Posterior vena cava (tissue), 2 donors: Measurements from ENCODE around the gene P4HTM. TPM values are rescaled to one million over a fixed set of nuclear protein-coding genes. Genes with fewer than 3 reads are reported as not detected.
"Not testable (repeated sequence)": the region's sequence is repeated elsewhere in the genome, so short reads cannot be mapped to it uniquely, and the experiment has no call there.

Source experiments
- DNase-seq: peaks from one replicate; pipeline ENCODE4 v3.0.0-alpha.2; 2020; ENCODE audit warnings: low spot score
- intact Hi-C, 2 donors: fragments of 100-400 bp; cut with DNase I; formaldehyde crosslinking; loops; one replicate each; pipeline versions ENCODE4 v1.14.1 to v1.14.2; 2022 to 2023
- total RNA-seq, 2 donors: library from RNA; stranded (reverse); fragmentation: NEBNext Ultra II Directional; extraction: Animal tissue kit (Norgen Biotek cat#: 25700); gene quantifications; one replicate each; pipeline ENCODE4 v1.2.1, GENCODE V29; 2021
- donor health status: DM: yes; HTN: yes; CAD: no.
- donor health status: DM: yes; HTN: yes; CAD: no.

P4HTM gene
- total RNA-seq, 2 donors from 2014 or later: 16.4 to 26.1 TPM

DNA sequence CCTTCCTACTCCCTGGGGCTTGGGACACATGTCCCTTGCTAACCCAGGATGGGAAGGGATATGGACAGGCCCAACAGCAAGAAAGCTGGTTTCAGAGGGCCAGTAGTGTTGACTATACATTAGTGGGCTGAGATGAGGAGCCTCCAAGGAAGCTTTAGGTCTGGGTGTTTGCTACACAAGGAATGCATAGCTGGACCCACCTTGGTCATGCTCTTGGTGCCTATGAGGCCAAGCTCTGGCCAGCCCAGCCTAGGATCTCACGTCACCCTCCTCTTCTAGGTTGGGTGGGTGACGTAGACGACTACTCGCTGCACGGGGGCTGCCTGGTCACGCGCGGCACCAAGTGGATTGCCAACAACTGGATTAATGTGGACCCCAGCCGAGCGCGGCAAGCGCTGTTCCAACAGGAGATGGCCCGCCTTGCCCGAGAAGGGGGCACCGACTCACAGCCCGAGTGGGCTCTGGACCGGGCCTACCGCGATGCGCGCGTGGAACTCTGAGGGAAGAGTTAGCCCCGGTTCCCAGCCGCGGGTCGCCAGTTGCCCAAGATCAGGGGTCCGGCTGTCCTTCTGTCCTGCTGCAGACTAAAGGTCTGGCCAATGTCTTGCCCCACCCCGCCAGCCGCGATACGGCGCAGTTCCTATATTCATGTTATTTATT lies 16.5 kb downstream of the P4HTM start:
- DNase-seq: peak; percentile 87
- intact Hi-C loops: no loop called here

DNA sequence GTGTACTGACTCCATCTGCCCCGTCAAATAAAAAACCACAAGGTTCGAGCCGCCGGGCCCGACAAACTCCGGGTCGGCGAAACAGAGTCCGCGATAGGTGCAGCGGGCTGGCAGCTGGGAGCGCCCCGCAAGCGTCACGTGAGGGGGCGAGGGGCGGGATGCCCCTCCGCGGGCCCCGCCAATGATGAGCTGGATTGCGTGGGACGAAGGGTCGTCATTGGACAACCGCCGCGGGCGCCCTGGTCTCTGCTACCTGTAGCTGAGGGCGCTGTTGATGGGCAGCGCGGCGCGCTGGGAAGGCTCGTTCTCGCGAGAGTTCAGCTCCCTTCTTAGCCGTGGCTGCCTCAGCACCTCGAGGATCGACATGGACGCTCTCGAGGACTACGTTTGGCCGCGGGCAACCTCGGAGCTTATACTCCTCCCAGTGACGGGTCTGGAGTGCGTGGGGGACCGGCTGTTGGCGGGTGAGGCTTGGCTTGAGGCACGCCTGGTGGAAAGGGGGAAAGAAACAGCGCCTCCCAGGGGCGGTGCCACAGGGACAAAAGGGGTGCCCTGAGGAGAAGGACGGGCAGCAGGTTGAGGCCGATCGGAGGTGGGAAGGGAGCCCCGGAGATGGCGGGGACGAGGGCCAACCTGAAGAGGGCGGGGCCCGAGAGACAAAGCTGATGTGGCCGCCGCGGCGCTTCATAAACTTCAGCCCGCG lies 17.2 kb downstream of the P4HTM start, which contains the start of gene WDR6:
TSS of gene WDR6 (plus strand) at position 324 of the 703 bp plus-strand sequence. CDS start at position 365, 41 bp downstream.
- intact Hi-C loops: no loop called here
- peak; percentile 98 for DNase-seq

DNA sequence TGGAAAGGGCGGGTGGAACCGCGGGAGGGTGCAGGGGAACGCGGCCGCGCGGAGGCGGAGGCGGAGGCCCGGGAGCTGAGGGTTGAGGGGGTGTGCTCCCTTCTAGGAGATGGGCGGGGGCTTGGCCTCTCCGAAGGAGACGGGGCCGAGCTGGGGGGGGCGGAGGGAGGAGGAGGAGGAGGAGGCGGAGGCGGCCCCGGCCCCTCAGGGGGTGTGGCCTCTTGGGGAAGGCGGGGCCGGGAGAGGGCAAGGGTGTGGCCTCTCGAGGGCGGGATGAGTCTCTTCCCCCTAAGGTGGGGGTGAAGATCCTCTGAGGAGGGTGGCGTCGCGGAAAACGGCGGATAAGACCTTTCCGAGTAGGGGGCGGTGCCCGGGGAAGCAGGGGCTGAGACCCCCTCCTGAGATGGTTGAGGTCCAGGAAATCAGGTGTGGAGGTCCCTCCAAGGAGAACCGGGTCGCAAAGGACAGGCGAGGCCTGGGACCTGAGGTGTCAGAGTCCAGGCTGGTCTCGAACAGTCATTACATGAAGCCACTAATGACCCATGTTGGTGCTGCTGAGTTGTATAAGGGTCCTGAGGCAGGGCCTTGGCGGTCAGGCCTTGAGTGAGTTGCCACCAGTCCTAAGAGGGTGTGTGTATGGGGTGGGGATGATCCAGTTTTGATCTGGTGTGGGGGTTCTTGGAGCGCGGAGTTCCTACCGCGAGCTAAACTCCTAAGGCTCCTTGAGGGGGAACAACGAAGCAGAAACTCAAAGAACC lies 17.9 kb downstream of the P4HTM start:
- peak; percentile 97 for DNase-seq
- intact Hi-C loops: no loop called here

DNA sequence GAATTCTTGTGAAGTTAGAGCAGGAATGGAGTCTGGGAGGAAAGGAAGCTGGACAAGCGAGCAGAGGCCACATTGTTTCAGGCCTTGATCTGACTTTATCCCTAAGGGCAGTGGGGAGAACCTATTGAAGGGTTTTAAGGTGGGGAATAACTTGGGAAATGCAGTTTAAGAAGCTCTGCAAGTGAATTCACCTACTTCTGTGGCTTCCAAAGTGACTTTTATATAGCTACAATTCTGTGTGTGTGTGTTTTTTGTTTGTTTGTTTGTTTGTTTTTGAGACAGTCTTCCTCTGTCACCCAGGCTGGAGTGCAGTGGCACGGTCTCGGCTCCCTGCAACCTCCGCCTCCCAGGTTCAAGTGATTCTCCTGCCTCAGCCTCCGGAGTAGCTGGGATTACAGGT lies 18.6 kb downstream of the P4HTM start:
- DNase-seq, intact Hi-C loops: not testable (repeated sequence)

DNA sequence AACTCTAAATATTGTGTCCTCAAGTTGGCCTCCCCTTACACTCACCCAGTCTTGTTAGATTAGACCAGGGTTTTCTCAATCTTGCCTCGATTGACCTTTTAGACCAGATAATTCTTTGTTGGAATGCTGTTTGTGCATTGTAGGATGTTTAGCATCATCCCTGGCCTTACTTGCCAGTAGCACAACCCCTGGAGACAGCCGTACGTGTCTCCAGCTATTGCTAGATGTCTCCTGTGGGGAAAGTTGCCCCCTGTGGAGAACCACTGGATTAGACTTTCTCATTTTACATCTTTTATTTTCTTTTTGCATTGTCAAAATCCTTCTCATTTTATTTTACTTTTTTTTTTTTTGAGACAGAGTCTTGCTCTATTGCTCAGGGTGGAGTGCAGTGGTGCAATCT lies 19.4 kb downstream of the P4HTM start:
- no peak for DNase-seq
- intact Hi-C loops: no loop called here

DNA sequence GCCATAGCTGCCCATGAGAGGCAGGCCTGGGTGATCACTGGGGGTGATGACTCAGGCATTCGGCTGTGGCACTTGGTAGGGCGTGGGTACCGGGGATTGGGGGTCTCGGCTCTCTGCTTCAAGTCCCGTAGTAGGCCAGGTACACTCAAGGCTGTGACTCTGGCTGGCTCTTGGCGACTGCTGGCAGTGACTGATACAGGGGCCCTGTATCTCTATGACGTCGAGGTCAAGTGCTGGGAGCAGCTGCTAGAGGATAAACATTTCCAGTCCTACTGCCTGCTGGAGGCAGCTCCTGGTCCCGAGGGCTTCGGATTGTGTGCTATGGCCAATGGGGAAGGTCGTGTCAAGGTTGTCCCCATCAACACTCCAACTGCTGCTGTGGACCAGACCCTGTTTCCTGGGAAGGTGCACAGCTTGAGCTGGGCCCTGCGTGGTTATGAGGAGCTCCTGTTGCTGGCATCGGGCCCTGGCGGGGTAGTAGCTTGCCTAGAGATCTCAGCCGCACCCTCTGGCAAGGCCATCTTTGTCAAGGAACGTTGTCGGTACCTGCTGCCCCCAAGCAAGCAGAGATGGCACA lies 22.5 kb downstream of the P4HTM start:
- intact Hi-C loops: no loop called here
- no peak for DNase-seq

DNA sequence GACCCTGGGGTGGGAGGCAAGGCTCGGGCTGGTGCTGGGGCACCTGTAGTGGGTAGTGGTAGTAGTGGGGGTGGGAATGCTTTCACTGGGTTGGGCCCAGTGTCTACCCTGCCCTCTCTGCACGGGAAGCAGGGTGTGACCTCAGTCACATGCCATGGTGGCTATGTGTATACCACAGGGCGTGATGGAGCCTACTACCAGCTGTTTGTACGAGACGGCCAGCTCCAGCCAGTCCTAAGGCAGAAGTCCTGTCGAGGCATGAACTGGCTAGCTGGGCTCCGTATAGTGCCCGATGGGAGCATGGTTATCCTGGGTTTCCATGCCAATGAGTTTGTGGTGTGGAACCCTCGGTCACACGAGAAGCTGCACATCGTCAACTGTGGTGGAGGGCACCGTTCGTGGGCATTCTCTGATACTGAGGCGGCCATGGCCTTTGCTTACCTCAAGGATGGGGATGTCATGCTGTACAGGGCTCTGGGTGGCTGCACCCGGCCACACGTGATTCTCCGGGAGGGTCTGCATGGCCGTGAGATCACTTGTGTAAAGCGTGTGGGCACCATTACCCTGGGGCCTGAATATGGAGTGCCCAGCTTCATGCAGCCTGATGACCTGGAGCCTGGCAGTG lies 23.2 kb downstream of the P4HTM start:
- intact Hi-C loops: no loop called here
- no peak for DNase-seq

DNA sequence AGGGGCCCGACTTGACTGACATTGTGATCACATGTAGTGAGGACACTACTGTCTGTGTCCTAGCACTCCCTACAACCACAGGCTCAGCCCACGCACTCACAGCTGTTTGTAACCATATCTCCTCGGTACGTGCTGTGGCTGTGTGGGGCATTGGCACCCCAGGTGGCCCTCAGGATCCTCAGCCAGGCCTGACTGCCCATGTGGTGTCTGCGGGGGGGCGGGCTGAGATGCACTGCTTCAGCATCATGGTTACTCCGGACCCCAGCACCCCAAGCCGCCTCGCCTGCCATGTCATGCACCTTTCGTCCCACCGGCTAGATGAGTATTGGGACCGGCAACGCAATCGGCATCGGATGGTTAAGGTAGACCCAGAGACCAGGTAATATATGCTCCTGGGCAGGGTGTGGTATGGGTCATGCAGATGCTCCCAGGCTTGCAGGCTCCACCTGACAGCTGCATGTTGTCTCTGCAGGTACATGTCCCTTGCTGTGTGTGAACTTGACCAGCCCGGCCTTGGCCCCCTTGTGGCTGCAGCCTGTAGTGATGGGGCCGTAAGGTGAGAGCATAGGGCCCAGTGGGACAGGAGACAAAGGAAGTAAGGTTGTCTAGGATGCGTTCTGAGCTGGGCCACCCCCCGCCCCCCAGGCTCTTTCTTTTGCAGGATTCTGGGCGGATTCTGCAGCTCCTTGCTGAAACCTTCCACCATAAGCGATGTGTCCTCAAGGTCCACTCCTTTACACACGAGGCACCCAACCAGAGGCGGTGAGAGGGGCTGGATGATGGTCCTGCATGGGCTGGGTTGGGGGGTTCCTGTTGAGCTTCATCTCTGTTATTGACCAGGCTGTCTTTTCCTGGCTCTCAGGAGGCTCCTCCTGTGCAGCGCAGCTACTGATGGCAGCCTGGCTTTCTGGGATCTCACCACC lies 24.0 kb downstream of the P4HTM start:
- no peak for DNase-seq
- intact Hi-C loops: no loop called here

DNA sequence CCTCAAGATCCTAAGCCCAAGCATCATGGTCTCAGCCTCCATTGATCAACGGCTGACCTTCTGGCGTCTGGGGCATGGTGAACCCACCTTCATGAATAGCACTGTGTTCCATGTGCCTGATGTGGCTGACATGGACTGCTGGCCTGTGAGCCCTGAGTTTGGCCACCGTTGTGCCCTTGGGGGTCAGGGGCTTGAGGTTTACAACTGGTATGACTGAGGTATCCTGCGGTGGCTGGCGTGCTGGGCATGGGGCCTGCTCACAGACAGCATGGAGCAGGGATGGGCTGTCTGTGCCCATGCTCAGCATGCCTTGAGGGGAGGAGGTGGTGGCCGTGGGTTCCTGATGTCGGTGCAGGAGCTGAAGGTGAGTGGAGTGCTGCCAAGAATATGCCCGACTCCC lies 25.0 kb downstream of the P4HTM start:
- intact Hi-C loops: no loop called here
- DNase-seq: no peak

DNA sequence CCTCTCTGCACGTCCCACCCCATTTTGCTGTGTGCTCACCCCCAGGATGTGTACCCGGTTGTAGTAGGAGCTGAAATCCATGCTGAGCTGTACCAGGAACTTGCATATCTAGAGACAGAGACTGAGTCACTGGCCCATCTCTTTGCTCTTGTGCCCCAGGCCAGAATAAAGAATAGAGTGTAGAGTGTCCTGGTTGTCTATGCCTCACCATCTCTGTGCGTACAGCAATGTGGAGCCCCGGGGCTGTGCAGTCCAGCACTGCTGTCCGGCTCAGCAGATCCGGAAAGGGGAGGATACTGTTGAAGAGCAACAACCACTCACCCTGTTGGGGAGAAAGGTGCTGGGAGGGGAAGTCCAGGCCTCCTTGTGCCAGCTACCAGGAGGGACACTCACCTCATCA lies 25.7 kb downstream of the P4HTM start:
- intact Hi-C loops: no loop called here
- no peak for DNase-seq

DNA sequence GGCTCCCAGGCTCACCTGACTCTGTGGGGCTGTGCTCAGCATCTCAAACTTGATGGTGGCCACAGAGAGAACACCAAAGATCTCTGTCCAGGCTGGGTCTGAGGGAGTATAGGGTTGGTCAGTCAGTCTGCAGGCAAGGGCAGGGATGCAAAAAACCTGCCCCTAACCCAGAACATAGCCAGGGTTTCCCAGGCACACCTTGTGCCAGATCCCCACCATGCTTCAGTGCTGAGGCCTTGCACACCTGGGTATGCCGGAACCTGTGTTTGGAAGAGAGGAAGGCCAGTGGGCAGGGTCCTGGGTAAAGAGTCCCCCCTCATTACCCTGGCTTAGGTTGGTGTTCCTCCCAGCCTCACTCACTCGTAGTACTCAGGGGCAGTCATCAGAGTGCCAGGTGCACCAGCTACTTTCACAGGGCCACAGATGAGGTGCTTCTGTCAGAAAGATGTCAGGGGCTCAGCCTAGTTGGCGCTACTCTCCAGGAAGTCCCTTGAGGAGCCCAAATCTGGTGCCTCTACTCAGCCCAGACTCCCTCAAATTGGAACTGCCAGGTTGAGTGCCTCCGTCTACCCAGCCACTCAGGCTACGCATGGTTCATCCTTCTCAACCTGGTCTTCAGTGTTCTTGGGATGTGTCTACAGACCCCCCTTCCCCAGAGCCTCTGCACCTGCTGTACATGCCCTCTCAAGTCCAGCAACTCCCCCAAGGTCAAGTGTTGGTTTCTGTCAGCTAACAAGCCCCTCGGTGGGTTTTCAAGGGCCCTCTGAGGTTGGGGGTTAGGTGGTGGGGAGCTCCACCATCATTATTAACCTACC lies 26.6 kb downstream of the P4HTM start:
- intact Hi-C loops: no loop called here

DNA sequence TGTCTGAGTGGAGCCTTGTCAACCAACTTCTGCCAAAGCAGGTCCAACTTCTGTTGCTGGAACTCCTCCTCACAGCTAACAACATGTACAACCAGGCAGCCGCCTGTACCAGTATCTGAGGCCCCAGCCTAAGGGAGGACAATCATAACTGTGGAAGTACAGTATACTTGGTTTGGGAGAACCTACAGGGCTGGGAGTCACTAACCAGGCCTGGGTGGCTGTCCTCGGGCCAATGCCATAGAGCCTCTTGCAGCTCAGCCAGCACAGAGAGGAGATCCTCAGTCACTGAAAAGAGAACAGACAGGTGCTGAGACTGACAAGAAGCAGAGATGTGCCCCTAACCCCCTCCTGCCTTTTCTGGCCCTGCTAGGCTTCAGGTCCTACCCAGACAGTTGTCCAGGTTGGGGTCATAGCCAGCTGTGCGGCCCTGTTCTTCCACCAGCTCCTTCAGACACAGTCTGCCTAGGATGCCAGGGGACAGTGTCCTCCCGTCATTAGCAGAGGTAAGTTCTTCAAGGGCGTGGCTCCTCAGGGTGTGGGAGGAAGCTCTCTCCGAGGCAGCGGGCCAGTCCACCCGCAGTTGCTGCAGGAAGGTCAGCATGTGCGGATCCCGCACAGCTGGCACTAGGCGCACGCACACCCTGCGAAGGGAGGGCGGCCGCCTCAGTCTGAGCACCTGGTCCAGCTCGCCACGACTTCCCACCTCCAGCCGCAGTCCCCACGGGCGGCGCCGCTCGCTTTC lies 27.4 kb downstream of the P4HTM start:
- DNase-seq: no peak
- intact Hi-C loops: no loop called here

More for the DNA sequence above, 26.6 kb downstream of the P4HTM start:
- DNase-seq: no peak

DNA sequence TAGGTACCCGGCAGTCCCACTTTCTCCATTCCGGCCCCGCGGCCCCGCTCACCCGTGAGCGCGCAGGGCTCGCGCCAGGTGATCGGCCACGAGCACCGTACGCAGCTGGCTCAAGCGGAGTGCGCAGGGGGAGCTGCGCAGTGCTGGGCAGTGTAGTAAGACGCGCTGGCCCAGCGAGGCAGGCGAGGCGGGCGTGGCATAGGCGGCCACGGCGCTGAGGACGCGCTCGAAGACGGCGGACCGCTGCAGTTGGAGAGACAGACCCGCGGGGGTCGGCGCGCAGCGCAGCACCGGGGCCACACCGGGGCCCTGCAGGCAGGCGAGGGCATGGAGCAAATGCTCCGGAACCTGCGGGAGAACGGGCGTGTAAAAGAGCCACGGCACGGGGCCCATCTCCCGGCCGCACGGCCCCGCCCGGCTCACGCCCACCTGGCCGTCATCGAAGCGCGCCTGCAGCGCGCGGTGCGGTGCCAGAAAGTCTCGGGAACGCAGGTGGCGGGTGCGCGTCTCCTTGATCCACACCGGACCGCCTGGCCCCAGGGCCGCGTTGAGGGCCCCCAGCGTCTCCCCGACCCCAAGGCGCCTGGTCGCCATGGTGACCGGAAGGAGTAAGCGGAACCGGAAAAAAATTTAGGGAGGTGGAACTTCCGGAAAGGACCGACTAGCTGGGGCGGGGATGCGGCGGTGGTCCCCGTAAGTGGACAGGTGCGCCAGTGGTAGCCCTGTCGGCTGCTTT lies 28.1 kb downstream of the P4HTM start, which contains the start of gene DALRD3:
TSS of gene DALRD3 (minus strand) at position 610 of the 736 bp plus-strand sequence. CDS start at position 594, 16 bp downstream.
- intact Hi-C loops: no loop called here
- DNase-seq: peak; percentile 88

DNA sequence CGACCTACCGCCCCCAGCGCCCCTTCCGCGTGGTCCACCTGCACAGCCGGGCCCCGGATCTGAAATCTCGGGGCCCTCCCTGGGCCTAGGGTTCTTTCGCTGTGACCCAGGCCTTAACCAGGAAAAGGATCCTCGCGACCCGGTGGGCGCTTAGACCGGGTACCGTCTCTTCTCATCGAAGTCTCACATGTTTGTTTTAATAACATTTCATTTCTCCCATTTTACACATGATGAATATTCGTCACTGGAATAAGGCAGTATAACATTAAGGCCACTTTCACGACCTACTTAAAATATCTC lies 28.6 kb downstream of the P4HTM start:
- DNase-seq: no peak
- intact Hi-C loops: no loop called here

DNA sequence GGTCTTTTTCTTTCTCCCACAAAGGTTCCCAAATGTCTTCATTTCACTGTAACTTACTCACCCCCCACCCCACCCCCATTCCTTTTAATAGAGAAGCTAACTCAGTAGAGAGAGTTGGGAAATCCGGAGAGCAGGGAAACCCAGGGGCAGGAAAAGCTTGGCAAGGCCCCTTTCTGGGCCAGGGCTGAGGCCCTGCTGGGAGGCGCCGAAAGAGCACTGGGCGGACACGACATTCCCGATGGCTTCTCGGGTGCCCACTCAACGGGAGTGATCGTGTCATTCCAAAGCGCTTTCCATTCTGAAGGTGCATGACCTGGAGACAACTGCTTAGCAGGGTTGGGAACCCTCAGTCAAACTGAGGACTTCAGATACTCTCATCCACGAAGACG lies 29.9 kb downstream of the P4HTM start:
- intact Hi-C loops: loop anchor here in 1 of 2 donors (5.0 kb wide), 1 partner anchor 72 kb away; the partner anchor contains the start of gene QRICH1
- DNase-seq: no peak
